HG03196 (cell line): ENCODE data around the gene MYL3.
"Not testable (repeated sequence)": the region's sequence is repeated elsewhere in the genome, so short reads cannot be mapped to it uniquely, and the experiment has no call there.

Experiments
- ATAC-seq: cut with Tn5 transposase; IDR thresholded peaks from one replicate; pipeline ENCODE4 v1.9.1; 2021; ENCODE audit not compliant: unreplicated experiment

MYL3 gene

DNA sequence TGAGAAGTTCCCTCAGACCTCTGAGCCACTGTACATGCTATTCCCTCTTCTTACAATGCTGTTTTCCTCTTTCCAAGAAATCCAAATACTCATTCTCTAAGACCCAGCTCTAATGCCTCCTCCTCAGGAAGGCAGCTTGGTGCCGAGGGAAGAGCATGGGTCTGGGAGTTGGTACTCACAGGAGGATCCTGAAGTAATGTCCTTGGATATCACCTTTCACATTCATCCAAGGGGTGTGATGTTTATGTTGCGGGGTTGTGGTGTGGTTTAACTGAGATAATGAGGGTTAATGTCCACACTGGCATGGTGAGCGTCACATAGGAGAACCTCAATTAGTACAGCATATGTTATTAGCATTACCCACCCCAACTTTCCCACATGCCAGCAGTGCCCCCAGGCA lies 31.9 kb downstream of the MYL3 start:
- no peak for ATAC-seq

DNA sequence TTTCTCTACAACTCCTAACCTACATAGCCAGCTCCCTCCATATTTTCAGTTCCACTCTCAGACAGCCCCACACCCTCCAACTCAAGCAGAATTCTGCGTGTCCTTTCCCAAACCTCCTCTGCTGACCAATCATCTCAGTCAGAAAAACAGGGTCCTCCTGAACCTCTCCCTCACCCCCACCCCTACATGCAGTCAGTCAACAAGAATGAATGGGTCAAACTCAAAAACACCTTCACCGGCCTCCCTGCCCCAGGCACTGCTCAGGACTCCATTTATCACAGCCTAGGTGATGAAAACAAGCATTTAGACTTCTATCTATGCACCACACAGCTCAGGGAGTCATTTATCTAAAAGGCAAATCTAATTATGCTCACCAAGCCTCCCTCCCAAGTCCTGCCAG lies 32.4 kb downstream of the MYL3 start:
- ATAC-seq: no peak

DNA sequence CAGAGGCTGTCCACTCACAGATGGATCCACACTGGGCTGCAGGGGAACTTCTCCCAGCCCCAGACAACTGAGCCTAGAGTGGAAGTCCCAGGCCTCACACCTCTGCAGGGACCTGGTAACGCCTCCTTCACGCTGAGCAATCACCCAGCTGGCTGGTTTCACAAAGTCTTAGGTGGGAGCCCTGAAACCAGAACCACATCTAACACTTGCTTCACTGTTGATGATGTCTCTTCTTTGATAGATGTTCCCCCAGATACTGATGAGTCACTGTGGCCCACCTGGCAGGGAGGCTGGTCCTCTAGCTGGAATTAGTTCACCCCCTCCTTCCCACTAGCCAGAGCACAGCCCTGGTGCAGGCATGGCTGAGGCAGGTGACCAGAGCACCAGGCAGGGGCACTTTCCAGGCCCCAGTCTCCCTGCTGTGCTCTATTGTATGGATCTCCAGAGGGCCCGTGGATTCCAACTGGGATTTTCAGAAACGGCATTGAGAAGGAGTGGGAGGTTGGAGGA lies 33.5 kb downstream of the MYL3 start:
- no peak for ATAC-seq

DNA sequence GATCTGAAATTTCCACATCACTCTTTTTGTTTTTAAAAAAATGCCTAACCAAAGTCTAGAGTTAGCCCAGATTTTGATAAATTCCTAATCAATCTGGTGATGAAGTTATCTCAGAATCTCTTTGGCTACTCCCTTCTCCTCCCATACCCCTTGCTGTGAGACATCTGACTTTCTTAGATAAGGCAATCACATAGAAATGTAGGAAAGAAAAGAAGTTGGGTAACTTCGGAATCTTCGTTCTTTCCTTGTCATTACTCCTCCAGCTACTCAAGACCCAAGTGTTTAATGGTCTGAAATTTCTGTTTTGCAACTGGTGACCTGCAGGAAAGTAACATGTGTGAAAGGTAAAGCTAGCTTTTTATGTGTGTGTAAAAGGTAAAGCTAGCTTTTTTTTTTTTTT lies 37.8 kb downstream of the MYL3 start:
- no peak for ATAC-seq

DNA sequence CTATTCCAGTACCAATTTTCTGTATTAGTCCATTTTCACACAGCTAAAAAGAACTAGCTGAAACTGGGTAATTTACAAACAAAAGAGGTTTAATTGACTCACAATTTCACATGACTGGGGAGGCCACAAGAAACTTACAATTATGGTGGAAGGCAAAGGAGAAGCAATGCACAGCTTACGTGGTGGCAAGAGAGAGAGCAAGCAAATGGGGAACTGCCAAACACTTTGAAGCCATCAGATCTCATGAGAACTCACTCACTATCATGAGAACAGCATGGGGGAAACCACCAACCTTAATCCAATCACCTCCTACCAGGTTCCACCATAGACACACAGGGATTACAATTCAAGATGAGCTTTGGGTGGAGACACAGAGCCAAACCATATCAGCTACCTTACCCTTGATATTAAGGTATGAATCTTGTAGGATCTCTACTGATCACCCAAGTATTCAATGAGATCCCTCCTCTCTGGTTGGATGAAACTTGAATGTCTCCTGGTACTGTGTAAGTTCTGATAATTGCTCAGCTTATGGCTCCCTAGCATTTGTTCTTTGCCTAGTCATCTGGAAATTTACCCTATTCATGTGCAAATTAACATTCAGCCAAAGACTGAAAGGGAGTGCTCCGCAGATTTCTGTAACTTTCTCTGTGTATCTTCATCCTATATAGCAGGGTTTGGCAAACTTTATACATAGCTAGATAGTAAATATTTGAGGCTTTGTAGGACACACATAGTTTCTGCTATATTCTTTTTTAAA lies 38.9 kb downstream of the MYL3 start:
- ATAC-seq: no peak

DNA sequence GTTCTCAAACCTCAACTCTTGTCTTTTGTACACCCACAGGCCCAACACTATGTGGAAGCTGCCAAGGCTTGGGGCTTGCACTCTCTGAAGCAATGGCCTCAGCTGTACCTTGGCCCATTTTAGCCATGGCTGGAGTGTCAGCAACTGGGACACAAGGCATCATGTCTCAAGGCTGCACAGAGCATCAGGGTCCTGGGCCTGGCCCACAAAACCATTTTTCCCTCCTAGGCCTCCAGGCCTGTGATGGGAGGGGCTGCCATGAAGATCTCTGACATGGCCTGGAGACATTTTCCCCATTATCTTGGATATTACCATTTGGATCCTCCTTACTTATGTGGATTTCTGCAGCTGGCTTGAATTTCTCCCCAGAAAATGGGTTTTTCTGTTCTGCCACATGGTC lies 39.9 kb downstream of the MYL3 start:
- not testable (repeated sequence) for ATAC-seq

DNA sequence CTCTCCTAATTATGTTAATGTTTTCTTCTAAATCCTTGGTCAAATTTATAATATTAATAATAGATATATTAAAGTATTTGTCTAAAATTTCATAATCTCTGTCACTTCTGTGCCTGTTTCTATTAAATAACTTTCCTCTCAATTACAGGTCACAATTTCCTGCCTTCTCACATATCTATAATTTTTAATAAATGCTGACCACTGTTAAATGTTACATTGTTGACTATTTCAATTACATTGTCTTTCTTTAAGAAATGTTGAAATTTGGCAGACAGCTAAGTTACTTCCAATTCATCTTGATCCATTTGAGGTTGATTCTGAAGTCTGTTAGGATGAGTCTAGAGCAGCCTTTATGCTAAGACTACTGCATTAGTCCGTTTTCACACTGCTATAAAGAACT lies 41.7 kb downstream of the MYL3 start:
- no peak for ATAC-seq

DNA sequence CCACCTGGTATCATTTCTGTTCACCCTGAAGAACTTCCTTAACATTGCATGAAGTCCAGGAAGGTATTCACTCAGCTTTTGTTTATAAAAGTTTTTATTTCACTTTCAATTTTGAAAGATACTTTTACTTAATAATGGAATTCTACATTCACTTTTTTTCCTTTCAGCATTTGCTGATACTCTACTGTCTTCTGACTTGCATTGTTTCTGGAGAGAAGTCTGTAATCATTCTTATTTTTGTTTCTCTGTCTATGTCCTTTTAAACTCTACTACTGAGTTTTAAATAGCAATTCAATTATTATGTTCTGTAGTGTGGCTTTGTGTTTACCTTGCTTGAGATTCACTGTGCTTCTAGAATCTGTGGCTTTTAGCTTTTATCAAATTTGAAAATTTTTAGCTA lies 42.4 kb downstream of the MYL3 start:
- no peak for ATAC-seq

DNA sequence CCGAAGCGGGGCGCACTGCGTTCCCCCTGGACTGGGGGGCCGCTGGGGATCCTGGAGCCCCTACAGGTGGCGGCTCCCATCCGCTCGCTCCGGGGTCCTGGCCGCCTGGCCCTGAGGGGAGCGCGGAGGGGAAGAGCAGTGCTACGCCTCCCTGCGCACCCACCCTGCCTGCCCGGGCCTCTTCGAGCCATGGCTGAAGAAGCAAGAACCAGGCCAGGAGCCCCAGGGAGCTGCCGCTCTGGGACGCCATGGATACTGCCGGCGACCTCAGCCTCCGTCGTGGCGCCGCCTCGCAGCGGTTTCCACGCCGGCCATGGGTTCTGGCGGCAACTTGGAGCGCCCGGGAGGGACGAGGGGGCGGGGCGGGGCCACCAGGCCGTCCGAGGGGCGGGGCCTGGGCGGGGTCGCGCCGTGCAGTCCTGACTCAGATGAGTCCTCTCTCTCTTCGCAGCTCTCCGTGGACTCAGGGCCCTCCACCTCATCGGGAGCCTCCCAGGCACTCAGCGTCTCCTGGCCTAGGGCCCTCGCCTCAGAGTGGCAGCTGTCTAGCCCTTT lies 50.9 kb downstream of the MYL3 start:
- ATAC-seq: no peak

DNA sequence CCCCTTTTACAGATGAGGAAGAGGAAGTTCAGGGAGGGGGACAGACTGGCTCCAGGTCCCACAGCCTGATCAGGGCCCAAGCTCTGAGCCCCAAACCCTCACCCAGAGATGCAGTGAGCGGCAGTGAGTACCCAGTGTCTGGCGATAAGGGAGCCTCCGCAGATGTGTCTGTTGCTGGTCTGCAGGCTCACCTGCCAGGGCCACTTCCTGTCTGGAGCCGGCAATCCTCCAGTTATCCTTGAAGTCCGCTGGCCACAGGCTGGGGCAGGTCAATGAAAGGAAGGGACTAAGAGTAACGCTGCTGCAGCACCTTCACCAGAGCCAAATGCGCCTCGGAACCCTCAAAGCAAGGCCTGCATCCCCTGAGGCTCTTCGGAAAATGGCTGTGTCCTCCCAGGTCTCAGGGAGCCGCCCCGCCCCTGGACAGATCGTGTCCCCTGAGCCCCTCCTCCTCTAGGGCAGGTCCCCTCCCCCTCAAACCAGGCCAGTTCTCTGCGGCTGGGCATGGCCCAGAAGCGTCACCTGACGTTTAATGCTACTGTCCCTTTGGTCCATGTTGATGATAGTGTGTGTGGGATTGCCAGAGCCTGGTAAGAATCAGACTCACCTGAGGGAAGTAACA lies 51.5 kb downstream of the MYL3 start:
- no peak for ATAC-seq

DNA sequence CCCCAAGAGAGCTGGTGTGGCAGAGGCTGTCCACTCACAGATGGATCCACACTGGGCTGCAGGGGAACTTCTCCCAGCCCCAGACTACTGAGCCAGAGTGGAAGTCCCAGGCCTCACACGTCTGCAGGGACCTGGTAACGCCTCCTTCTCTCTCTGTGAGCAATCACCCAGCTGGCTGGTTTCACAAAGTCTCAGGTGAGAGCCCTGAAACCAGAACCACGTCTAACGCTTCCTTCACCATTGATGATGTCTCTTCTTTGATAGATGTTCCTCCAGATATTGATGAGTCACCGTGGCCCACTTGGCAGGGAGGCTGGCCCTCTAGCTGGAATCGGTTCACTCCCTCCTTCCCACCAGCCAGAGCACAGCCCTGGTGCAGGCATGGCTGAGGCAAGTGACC lies 54.5 kb downstream of the MYL3 start:
- not testable (repeated sequence) for ATAC-seq
